Lower leg skin (tissue), 4 donors: Measurements from ENCODE around the gene PITX3. TPM values are rescaled to one million over a fixed set of nuclear protein-coding genes. Genes with fewer than 3 reads are reported as not detected.
"Not testable (repeated sequence)": the region's sequence is repeated elsewhere in the genome, so short reads cannot be mapped to it uniquely, and the experiment has no call there.

Source experiments
- DNase-seq, 2 donors: peaks; one replicate each; pipeline ENCODE4 v3.0.0-alpha.2; 2019; ENCODE audit warnings: low spot score in 2 of 2
- H3K4me3 ChIP-seq: fragments of 200-600 bp; sonication (generic); 2 replicates; pipeline ENCODE4 v1.5.1; 2017; ENCODE audit warnings: mild to moderate bottlenecking, low read depth; ENCODE audit not compliant: poor library complexity, severe bottlenecking
- POLR2A ChIP-seq, 2 donors: fragments of 450-650 bp; IDR thresholded peaks; one replicate each; pipeline ENCODE4 v1.6.1; 2016 to 2017; ENCODE audit warnings: antibody characterized with exemption in 2 of 2, mild to moderate bottlenecking in 1 of 2, moderate library complexity in 1 of 2
- WGBS, 2 donors: methylation state at CpG; one replicate each; pipeline ENCODE4 v1.1.5; 2018; 5-methylcytosine and 5-hydroxymethylcytosine counted together
- intact Hi-C: fragments of 100-400 bp; cut with DNase I; formaldehyde crosslinking; loops from one replicate; pipeline ENCODE4 v1.15.0; 2023; ENCODE audit warnings: low total_unique reads
- total RNA-seq, 4 donors: library from RNA; depleted of rRNA; stranded (reverse); fragments of >200 nt; gene quantifications; one replicate each; pipeline ENCODE4 v1.1.0, GENCODE V29; 2016
- TF ChIP-seq, protein P1 (sequence below), 3 donors: fragments of 450-650 bp; IDR thresholded peaks; one replicate each; pipeline ENCODE4 v1.5.1; 2016; ENCODE audit warnings: antibody characterized with exemption in 3 of 3, mild to moderate bottlenecking in 3 of 3, moderate library complexity in 2 of 3

The PITX3 gene
- total RNA-seq, 4 donors from 2014 or later: not detected

DNA sequence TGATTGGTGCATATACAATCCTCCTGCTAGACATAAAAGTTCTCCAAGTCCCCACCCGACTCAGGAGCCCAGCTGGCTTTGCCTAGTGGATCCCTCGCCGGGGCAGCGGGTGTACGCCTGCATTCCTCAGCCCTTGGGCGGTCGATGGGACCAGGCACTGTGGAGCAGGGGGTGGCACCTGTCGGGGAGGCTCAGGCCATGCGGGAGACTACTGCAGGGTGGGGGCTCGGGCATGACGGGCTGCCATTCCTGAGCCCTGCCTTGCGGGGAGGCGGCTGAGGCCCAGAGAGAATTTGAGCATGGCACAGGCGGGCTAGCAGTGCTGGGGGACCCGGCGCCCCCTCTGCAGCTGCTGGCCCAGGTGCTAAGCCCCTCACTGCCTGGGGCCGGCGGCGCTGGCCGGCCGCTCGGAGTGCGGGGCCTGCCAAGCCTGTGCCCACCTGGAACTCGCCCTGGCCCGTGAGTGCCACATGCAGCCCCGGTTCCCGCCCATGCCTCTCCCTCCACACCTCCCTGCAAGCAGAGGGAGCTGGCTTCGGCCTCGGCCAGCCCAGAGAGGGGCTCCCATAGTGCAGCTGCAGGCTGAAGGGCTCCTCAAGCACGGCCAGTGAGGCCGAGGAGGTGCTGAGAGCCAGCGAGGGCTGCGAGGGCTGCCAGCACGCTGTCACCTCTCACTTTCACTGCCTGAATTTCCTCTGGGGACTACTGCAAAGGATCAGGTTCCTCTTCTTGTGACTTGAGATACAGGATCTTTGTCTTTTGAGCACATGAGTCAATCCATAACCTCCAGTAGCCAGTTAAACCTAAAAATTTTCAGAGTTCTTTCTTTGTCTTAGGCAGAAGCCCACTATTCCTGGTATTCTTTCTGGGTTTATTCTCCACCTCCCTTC is 40.3 kb downstream of the PITX3 start:
- no peak for DNase-seq
- intact Hi-C loops: no loop called here
- no peak overlapping the region for H3K4me3 ChIP-seq
- 85 to 94% methylated on average over 9 to 31 of the region's 34 CpGs for WGBS, 2 donors
- TF ChIP-seq, protein P1, sequence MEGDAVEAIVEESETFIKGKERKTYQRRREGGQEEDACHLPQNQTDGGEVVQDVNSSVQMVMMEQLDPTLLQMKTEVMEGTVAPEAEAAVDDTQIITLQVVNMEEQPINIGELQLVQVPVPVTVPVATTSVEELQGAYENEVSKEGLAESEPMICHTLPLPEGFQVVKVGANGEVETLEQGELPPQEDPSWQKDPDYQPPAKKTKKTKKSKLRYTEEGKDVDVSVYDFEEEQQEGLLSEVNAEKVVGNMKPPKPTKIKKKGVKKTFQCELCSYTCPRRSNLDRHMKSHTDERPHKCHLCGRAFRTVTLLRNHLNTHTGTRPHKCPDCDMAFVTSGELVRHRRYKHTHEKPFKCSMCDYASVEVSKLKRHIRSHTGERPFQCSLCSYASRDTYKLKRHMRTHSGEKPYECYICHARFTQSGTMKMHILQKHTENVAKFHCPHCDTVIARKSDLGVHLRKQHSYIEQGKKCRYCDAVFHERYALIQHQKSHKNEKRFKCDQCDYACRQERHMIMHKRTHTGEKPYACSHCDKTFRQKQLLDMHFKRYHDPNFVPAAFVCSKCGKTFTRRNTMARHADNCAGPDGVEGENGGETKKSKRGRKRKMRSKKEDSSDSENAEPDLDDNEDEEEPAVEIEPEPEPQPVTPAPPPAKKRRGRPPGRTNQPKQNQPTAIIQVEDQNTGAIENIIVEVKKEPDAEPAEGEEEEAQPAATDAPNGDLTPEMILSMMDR (IDR thresholded peaks at IDR 0.05): no peak
- no peak for TF ChIP-seq POLR2A (IDR thresholded peaks at IDR 0.05)

DNA sequence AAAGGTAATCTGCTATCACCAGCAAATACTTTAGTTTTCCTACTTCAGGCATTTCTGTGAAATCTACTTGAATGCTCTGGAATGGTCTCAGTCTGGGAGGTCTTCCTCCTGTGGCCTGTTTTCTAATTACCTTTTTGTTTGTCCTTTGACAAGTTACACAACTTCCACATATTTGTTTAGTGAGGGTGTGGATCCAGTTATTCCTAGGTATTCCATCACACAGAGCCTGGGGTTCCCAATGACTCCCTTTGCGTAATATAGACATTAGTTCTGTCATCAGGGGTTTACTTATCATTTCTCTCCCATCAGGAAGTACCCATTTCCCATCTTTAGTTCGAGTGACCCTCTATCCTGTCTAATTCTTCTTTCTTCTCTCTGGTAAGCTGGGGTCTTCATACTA is 43.3 kb downstream of the PITX3 start:
- no peak overlapping the region for H3K4me3 ChIP-seq
- no peak for DNase-seq
- TF ChIP-seq, protein P1 (IDR thresholded peaks at IDR 0.05): no peak
- TF ChIP-seq POLR2A (IDR thresholded peaks at IDR 0.05): no peak
- WGBS, 2 donors: 80 to 82% methylated on average over 2 of the region's 2 CpGs
- intact Hi-C loops: no loop called here

DNA sequence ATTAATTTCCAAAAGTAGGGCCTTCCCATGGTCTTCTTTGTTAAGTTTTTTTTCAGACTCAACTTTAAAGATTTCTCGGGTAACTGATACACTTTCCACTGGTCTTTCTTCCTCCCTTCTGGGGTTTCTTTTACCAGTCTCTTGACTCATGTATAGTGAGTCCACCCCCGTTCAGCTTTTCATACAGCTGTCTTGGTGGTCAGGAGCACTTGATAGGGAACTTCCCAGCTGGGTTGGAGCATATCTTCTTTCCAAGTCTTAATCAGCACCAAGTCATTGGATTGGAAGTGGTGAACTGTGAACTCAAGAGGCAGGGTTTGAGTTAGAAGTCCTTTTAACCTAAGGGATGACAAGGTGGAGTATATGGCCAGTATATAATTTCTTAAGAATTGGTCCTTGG is 44.4 kb downstream of the PITX3 start:
- intact Hi-C loops: no loop called here
- WGBS, 2 donors: 69 to 84% methylated on average over 2 of the region's 2 CpGs
- TF ChIP-seq, protein P1 (IDR thresholded peaks at IDR 0.05): no peak
- no peak for TF ChIP-seq POLR2A (IDR thresholded peaks at IDR 0.05)

DNA sequence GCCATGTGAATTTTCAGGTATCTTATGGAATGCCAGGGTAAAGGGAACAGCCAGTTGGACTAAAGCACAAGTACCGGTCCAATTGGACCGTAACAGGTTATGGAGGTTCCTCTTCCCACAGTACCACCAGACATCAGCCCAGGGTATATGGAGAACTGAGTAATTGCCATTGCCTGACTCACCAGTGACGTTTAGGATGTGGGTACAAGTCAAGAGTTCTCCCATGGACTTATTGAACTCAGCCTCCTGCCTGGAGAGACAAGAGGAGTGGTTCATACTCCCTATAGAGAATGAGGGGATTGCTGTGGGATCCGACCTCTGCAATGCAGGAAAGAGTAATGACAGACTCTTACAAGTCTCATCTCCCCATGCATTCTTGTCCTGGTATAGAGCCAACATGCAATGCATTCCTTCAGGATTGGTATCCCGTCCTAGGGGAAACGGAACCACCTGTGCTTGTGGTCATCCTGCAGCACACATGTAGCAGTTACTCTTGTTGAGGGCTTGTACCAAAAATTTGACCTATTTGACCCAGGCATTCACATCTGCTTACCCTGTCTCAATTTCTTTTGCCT is 45.9 kb downstream of the PITX3 start:
- WGBS, 2 donors: 66 to 71% methylated on average over 6 of the region's 6 CpGs
- H3K4me3 ChIP-seq: no peak overlapping the region
- intact Hi-C loops: no loop called here
- DNase-seq: no peak
- no peak for TF ChIP-seq POLR2A (IDR thresholded peaks at IDR 0.05)

More for the DNA sequence above, 44.4 kb downstream of the PITX3 start:
- H3K4me3 ChIP-seq: no peak overlapping the region
- DNase-seq: no peak

DNA sequence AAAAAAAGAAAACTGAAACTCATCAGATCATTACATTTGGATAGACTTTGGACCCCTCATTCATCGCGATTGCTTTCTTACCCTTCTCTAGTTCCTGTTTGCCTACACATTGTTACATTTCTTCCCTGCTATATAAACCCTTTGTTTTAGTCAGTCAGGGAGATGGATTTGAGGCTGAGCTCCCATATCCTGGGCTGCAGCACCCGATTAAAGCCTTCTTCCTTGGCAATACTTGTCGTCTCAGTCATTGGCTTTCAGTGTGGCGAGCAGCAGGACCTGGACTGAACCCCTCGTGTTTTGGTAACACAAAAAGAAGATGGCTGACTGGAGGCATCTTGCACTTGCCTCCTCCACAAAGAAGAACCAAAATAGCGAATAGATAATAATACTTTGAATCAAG is 49.4 kb downstream of the PITX3 start:
- WGBS, 2 donors: 82 to 84% methylated on average over 7 of the region's 7 CpGs
- H3K4me3 ChIP-seq: no peak overlapping the region
- intact Hi-C loops: no loop called here
- DNase-seq: no peak
- TF ChIP-seq, protein P1 (IDR thresholded peaks at IDR 0.05): no peak
- no peak for TF ChIP-seq POLR2A (IDR thresholded peaks at IDR 0.05)

DNA sequence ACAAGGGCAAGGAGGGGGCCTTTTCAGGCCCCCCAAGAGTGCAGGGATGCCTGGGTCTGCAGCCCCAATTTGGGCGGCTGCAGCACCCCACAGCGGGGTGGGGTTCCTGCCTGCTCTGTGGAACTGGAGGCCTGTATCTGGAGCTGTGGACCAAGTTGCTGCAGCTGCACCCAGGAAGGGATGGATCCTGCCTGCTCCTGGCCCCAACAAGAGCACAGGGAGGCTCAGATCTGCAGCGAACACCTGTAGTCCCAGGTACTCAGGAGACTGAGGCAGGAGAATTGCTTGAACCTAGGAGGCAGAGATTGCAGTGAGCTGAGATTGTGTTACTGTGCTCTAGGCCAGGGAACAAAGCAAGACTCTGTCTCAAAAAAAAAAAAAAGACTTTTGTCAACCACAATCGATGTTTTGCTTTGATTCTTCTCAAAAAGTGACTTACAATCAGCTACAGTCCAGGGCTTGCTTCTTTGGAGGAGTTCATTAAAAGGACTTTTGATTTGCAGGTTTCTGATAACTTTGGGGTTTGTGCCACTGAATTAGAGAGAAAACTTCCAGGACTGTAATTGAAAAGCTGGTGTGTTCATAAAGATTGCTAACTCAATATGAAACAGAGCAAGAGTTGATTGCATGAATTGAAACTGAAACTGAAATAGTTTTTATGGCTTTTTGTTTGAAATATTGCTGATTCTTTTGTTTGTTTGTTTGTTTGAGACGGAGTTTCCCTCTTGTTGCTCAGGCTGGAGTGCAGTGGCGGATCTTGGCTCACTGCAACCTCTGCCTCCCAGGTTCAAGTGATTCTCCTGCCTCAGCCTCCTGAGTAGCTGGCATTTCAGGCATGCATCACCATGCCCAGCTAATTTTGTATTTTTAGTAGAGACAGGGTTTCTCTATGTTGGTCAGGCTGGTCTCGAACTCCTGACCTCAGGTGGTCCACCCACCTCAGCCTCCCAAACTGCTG is 52.1 kb downstream of the PITX3 start:
- H3K4me3 ChIP-seq, intact Hi-C loops, DNase-seq: not testable (repeated sequence)
- 60 to 68% methylated on average over 7 of the region's 7 CpGs for WGBS, 2 donors
